Measurements from ENCODE around the gene MESD.

GRCh38 chr15:80918196-80918783 lies 71.3 kb downstream of the MESD start:
- TF ChIP-seq CTCF (IDR thresholded peaks at IDR 0.05) (no peak), POLR2A (IDR thresholded peaks at IDR 0.05) (no peak)
